ENCODE measurements around the gene OR2L3. TPM values are rescaled to one million over a fixed set of nuclear protein-coding genes. Genes with fewer than 3 reads are reported as not detected.

The OR2L3 gene, protein sequence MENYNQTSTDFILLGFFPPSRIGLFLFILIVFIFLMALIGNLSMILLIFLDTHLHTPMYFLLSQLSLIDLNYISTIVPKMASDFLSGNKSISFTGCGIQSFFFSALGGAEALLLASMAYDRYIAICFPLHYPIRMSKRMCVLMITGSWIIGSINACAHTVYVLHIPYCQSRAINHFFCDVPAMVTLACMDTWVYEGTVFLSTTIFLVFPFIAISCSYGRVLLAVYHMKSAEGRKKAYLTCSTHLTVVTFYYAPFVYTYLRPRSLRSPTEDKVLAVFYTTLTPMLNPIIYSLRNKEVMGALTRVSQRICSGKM
- under 1 TPM in 2 of 3 donors, not detected in 1; 0.15 to 0.33 TPM for total RNA-seq

DNA sequence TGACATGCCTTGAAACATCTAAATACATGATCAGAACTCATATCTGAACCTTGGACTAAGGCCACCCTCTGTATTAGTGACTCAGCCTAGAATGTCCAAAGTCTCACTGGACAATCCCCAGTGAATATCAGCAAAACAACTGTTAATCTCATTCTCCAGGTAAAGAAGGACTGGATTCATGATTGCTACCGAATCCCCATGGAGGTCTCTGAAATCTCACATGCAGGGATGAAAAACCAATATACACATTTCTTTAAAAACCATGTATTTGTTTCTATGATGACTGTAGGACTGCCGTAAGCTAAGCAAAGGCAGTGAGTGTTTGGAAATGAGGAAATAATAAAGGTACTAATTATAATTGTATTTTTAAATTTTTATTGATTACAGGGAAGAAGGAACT, at the start of gene OR2L3:
OR2L3 (plus strand) TSS at position 301 of the 400 bp plus-strand sequence. CDS start 13,846 bp downstream, outside the sequence.
- H3K4me1 ChIP-seq, result no peaks in the 10 kb centered on the region
- no peak within 1 kb of the TSS for H3K27ac ChIP-seq
- no peaks in the 10 kb centered on the region for H3K36me3 ChIP-seq
- DNase-seq (ENCODE audit: low spot score in 2 of 2), result no peak
- H3K4me3 ChIP-seq, result no peak within 1 kb of the TSS
- intact Hi-C loops (cut with DNase I; ENCODE audit: low total_unique reads), result no loop called here
- TF ChIP-seq POLR2A (IDR thresholded peaks at IDR 0.05) (no peak), POLR2AphosphoS5 (IDR thresholded peaks at IDR 0.05) (no peak)
- TF ChIP-seq, protein P1, sequence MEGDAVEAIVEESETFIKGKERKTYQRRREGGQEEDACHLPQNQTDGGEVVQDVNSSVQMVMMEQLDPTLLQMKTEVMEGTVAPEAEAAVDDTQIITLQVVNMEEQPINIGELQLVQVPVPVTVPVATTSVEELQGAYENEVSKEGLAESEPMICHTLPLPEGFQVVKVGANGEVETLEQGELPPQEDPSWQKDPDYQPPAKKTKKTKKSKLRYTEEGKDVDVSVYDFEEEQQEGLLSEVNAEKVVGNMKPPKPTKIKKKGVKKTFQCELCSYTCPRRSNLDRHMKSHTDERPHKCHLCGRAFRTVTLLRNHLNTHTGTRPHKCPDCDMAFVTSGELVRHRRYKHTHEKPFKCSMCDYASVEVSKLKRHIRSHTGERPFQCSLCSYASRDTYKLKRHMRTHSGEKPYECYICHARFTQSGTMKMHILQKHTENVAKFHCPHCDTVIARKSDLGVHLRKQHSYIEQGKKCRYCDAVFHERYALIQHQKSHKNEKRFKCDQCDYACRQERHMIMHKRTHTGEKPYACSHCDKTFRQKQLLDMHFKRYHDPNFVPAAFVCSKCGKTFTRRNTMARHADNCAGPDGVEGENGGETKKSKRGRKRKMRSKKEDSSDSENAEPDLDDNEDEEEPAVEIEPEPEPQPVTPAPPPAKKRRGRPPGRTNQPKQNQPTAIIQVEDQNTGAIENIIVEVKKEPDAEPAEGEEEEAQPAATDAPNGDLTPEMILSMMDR (IDR thresholded peaks at IDR 0.05), result no peak
- H3K27me3 ChIP-seq, result no peaks in the 10 kb centered on the region
- H3K9me3 ChIP-seq, result peaks cover 0 to 4% of the 10 kb centered on the region in 2 donors

DNA sequence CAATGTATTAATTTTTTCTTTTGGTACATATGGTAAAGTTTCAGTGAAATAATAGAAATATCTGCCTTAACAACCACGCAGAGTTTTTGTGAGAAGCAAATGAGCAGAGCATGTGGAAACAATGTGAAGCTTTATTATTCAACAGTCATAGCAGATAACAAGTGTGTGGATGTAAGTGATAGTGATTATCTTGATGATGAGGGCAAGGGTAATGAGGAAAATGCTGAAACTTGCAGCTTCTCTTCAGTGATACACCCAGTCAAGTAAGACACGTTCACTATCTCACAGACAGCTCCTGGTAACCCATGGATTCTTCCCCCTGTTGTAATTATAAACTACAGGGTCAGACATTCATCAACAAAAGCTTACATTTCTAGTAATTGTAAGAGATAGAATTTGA, 47.8 kb upstream of the OR2L3 start:
- Histone ChIP-seq H3K4me3 (no peak overlapping the region), H3K36me3 (no peaks in the 10 kb centered on the region), H3K4me1 (no peaks in the 10 kb centered on the region), H3K27me3 (no peaks in the 10 kb centered on the region), H3K27ac (no peak overlapping the region), H3K9me3 (no peaks in the 10 kb centered on the region)
- TF ChIP-seq POLR2AphosphoS5 (IDR thresholded peaks at IDR 0.05) (no peak), POLR2A (IDR thresholded peaks at IDR 0.05) (no peak)
- intact Hi-C loops (cut with DNase I; ENCODE audit: low total_unique reads), result no loop called here
- no peak for DNase-seq (ENCODE audit: low spot score in 2 of 2)

DNA sequence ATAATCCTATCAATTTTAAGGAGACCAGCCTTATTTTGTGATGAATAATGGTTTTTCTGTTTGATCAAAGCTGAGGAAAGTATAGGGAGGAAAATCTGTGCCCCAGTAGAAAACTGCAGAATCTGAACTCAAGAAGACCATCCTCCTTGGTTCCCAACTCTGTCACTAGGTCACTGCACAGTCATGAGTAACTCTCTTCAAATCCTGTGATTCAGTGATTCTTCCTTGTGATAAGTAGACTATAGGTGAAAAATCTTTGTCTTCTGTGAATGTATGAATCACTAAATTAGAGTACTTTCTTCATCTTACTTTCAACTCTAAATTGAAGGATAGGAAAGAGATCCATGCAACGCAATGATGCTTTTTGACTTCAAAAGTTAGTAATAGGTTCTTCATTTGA, 46.5 kb upstream of the OR2L3 start:
- no peak overlapping the region for H3K27ac ChIP-seq
- H3K4me3 ChIP-seq, result no peak overlapping the region
- no peaks in the 10 kb centered on the region for H3K27me3 ChIP-seq
- no peaks in the 10 kb centered on the region for H3K9me3 ChIP-seq
- no peaks in the 10 kb centered on the region for H3K4me1 ChIP-seq
- TF ChIP-seq POLR2AphosphoS5 (IDR thresholded peaks at IDR 0.05) (no peak), POLR2A (IDR thresholded peaks at IDR 0.05) (no peak)
- TF ChIP-seq, protein P1 (IDR thresholded peaks at IDR 0.05), result no peak
- intact Hi-C loops (cut with DNase I; ENCODE audit: low total_unique reads), result no loop called here
- DNase-seq (ENCODE audit: low spot score in 2 of 2), result no peak
- H3K36me3 ChIP-seq, result no peaks in the 10 kb centered on the region

DNA sequence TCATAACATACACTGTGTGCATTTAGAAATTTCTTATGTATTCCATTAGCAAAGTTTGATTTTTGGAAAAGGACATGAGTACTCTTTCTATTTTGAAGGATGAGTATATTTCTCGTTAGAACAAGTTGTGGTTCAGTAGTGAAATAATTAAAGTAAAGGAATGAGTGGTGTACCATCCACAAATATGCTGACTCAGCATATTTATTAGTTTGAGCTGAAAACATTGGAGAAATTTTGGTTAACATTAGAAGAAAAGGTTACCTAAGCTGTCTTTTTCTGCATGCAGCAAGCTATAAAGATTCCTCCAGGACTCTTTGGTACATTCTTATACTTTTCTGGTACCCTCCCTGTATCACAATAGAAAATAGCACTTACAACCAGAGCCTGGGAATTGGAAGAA, 38.9 kb upstream of the OR2L3 start:
- Histone ChIP-seq H3K27ac (no peak overlapping the region), H3K36me3 (no peaks in the 10 kb centered on the region), H3K4me1 (no peaks in the 10 kb centered on the region), H3K4me3 (no peak overlapping the region), H3K9me3 (peaks cover 6 to 45% of the 10 kb centered on the region in 2 donors), H3K27me3 (no peaks in the 10 kb centered on the region)
- intact Hi-C loops (cut with DNase I; ENCODE audit: low total_unique reads), result no loop called here
- TF ChIP-seq POLR2AphosphoS5 (IDR thresholded peaks at IDR 0.05), result no peak
- TF ChIP-seq, protein P1 (IDR thresholded peaks at IDR 0.05), result no peak
- no peak for TF ChIP-seq POLR2A (IDR thresholded peaks at IDR 0.05)
- DNase-seq (ENCODE audit: low spot score in 2 of 2), result no peak

DNA sequence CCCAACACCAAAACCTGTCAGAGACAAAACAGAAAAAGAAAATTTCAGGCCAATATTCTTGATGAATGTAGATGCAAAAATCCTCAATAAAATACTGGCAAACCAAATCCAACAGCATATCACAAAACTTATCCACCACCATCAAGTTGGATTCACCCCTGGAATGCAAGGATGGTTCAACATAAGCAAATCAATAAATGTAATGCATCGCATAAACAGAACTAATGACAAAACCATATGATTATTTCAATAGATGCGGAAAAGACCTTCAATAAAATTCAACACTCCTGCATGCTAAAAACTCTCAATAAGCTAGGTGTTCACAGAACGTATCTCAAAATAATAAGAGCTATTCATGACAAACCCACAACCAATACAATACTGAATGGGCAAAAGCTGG, 37.0 kb upstream of the OR2L3 start:
- DNase-seq (ENCODE audit: low spot score in 2 of 2), result no peak
- TF ChIP-seq, protein P1 (IDR thresholded peaks at IDR 0.05), result no peak
- TF ChIP-seq POLR2A (IDR thresholded peaks at IDR 0.05), result no peak
- no peak for TF ChIP-seq POLR2AphosphoS5 (IDR thresholded peaks at IDR 0.05)
- Histone ChIP-seq H3K27me3 (no peaks in the 10 kb centered on the region), H3K27ac (no peak overlapping the region), H3K9me3 (peaks cover 6 to 45% of the 10 kb centered on the region in 2 donors), H3K4me1 (no peaks in the 10 kb centered on the region), H3K4me3 (no peak overlapping the region), H3K36me3 (no peaks in the 10 kb centered on the region)
- intact Hi-C loops (cut with DNase I; ENCODE audit: low total_unique reads), result no loop called here
